AG09309 (cell line): Measurements from ENCODE around the gene PTPRT.

Experiments
- DNase-seq: peaks from one replicate; pipeline ENCODE4 v3.0.0-alpha.2; 2010; ENCODE audit warnings: low read depth
- H3K4me3 ChIP-seq: 2 replicates; pipeline ENCODE4 v1.5.1; 2011; ENCODE audit warnings: mild to moderate bottlenecking, low read depth, low read length, moderate library complexity; ENCODE audit not compliant: control insufficient read depth
- TF ChIP-seq, protein P1 (sequence below): IDR thresholded peaks from 2 replicates; pipeline ENCODE4 v1.5.1; 2011; ENCODE audit warnings: mild to moderate bottlenecking, low read depth, low read length, inconsistent platforms; ENCODE audit not compliant: insufficient read depth, control insufficient read depth; ENCODE audit errors: missing control alignments

PTPRT gene

GRCh38 chr20:42406826-42407225 is 782.9 kb downstream of the PTPRT start:
- DNase-seq, result no peak
- TF ChIP-seq, protein P1, sequence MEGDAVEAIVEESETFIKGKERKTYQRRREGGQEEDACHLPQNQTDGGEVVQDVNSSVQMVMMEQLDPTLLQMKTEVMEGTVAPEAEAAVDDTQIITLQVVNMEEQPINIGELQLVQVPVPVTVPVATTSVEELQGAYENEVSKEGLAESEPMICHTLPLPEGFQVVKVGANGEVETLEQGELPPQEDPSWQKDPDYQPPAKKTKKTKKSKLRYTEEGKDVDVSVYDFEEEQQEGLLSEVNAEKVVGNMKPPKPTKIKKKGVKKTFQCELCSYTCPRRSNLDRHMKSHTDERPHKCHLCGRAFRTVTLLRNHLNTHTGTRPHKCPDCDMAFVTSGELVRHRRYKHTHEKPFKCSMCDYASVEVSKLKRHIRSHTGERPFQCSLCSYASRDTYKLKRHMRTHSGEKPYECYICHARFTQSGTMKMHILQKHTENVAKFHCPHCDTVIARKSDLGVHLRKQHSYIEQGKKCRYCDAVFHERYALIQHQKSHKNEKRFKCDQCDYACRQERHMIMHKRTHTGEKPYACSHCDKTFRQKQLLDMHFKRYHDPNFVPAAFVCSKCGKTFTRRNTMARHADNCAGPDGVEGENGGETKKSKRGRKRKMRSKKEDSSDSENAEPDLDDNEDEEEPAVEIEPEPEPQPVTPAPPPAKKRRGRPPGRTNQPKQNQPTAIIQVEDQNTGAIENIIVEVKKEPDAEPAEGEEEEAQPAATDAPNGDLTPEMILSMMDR, result no peak
- no peak overlapping the region for H3K4me3 ChIP-seq

DNA sequence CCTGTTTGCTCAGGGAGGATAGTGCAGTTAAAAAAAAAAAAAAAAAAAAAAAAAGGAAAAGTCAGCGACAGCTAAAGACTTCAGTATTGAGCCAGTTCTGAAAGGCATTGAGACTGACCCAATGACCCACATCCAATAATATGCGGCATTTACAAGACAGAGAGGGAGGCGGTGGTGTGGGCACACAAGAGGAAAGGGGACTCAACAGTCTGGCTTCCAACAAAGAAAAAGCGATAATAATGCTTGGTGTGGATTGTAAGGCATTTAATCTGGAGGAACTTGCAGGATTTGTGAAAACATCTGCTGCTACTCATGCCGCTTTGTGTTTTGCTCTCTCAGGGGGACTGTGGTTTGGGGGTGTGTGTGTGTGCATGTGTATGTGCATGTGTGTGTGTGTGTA is 787.3 kb downstream of the PTPRT start:
- TF ChIP-seq, protein P1, result no peak
- no peak overlapping the region for H3K4me3 ChIP-seq
- DNase-seq, result no peak

DNA sequence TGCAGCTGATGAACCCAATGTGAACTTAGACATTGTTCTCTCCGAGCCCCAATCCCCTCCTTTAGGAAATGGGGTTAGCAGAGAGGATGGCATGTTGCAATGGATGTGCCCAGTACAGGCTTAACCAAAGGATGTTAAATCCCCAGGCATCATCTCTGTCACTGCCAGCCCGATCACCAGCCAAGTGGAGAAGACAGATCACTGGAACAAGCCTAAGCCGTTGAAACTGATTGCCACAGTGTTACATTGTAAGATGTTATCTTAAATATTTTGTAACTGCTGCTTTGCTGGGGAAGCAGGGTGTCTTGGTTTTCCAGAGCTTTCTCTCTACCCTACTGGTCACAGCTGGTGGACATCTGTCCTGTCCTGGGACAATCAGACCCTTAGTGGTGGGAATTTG is 788.1 kb downstream of the PTPRT start:
- TF ChIP-seq, protein P1, result no peak
- no peak overlapping the region for H3K4me3 ChIP-seq
- DNase-seq, result no peak

DNA sequence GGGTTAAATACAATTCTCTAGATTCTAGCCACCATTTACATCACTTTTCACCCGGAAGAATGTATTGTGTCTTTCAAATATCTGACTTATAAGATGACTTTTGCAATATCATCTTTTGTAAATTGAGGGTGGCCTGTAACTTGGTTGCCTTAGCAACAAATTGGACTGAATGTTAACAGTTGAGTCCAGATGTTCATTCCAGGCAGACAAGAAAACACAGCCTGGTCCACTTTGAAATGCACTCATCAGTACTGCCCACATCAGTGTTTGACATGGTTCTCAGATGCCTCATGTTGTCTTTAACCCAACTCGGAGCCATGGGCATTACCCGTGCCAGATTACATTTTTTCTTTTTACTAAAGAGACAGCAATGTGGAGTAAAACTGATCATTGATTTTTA is 789.9 kb downstream of the PTPRT start:
- TF ChIP-seq, protein P1, result no peak
- no peak overlapping the region for H3K4me3 ChIP-seq
- DNase-seq, result no peak

- H3K4me3 ChIP-seq, result no peak overlapping the region
- TF ChIP-seq, protein P1, result no peak
- DNase-seq, result no peak
Observed at GRCh38 chr20:42392442-42392841, 797.3 kb downstream of the PTPRT start.

- TF ChIP-seq, protein P1, result no peak
- no peak for DNase-seq
- no peak overlapping the region for H3K4me3 ChIP-seq
Observed at GRCh38 chr20:42391807-42392206, 797.9 kb downstream of the PTPRT start.

GRCh38 chr20:42380287-42380686 is 809.4 kb downstream of the PTPRT start:
- no peak for DNase-seq
- no peak overlapping the region for H3K4me3 ChIP-seq
- TF ChIP-seq, protein P1, result no peak
